Cardiac fibroblast (primary cell): ENCODE results near the gene BTBD6.

Source experiments
- DNase-seq, 2 donors: peaks; one replicate each; pipeline versions ENCODE4 v3.0.0 to v3.0.0-alpha.2; 2010; ENCODE audit warnings: low read depth in 2 of 2
- H3K4me3 ChIP-seq, 2 donors: replicated peaks in 1 of 2; 1 replicate in 1 of 2; 2 replicates in 1 of 2; pipeline ENCODE4 v1.5.1; 2011; ENCODE audit warnings: low read depth in 2 of 2, low read length in 2 of 2, mild to moderate bottlenecking in 2 of 2, moderate library complexity in 1 of 2
- CTCF ChIP-seq: IDR thresholded peaks from one replicate; pipeline ENCODE4 v1.5.1; 2011; ENCODE audit warnings: low read depth, mild to moderate bottlenecking, low read length, inconsistent platforms

BTBD6 gene

DNA sequence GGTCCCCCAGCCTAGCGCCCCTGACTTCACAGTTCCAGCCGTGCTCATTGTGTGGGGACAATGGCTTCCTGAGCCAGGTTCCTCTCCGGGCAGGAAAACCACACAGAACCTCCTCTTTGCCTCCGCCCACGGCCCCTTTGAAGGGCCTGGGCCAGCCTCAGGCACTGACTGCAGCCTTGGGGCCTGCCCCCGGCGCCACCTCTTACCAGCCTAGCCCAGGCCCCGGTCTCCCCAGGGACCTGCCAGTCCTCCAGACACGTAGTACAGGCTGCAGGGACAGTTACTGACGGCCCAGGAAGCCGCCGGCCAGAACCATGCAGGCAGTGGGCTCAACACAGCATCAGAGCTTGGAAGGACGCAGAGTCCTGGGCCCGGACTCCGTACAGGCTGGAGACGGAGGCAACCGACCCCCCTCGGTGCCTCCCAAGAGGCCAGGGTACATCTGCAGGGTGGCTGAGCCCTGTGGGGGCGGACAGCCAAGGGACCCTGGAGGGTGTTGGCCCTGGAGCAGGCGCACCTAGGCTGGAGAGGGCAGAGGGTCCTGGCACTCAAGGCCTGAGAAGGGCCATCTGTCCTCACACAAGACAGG is 46.3 kb upstream of the BTBD6 start:
- no peak overlapping the region for H3K4me3 ChIP-seq
- TF ChIP-seq CTCF: no peak
- no peak for DNase-seq

- peak; percentile 92 for TF ChIP-seq CTCF
- H3K4me3 ChIP-seq: no peak overlapping the region
- peak; percentile 69 to 74 for DNase-seq
These were observed 45.2 kb upstream of the BTBD6 start for GRCh38 chr14:105203057-105203531.

DNA sequence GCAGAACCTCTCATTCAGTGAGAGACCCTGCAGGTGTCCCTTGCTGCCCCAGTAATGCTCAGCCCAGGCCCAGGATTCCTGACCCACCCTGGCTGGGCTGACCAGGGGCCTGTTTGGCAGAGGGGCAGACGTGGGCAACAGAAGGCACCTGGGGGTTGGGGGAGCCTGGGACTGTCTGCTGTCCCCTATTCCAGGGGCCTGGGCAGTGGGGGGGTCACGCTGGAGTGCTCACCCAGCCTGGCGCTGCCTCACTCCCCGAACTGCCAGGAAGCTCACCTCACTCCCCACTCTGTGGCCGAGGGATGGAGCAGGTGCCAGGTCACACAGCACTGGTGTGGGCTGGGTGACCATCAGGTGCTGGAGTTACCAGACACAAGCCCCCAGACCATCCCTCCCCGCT is 44.6 kb upstream of the BTBD6 start:
- H3K4me3 ChIP-seq: no peak overlapping the region
- TF ChIP-seq CTCF: no peak
- no peak for DNase-seq

- H3K4me3 ChIP-seq: no peak overlapping the region
- DNase-seq: peak in 1 of 2 donors; percentile 38
- no peak for TF ChIP-seq CTCF
These were observed 44.0 kb upstream of the BTBD6 start for GRCh38 chr14:105204206-105204930.

- H3K4me3 ChIP-seq: no peak overlapping the region
- TF ChIP-seq CTCF: no peak
- DNase-seq: no peak
These were observed 43.2 kb upstream of the BTBD6 start for GRCh38 chr14:105204931-105205672.

DNA sequence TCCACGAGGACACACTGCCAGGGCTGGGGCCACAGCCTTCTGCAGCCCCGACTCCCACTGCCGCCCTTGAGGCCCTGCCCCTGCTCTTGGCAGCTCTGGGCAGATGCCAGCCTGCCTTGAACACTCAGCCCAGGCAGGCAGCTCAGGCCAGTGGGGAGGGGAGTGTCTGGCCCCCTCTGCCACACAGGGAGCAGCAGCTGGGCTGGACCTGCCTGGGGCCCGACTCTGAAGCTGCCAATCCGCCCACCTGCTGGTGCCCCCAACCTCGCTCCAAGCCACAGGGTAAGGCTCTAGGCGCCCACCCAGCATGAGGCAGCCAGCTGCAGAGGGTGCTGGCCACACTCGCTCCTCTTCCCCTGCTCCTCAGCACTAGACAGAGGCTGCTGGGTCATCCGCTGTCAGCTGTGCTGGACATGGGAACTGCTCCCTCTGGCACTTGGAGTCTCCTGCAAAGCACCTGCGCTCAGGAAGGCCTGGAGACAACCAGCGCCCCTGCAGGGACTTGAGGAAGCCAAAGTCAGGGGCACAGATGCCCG is 42.6 kb upstream of the BTBD6 start:
- DNase-seq: no peak
- no peak overlapping the region for H3K4me3 ChIP-seq
- no peak for TF ChIP-seq CTCF
